ENCODE measurements around the gene KLK5. TPM values are rescaled to one million over a fixed set of nuclear protein-coding genes. Genes with fewer than 3 reads are reported as not detected.
A peak's percentile ranks its signal among the peaks of the same experiment; 100 is the strongest.

The KLK5 gene
- total and polyA plus RNA-seq, 2 donors (not counting 1 experiment from before 2014, with no cell fraction given): not detected

GRCh38 chr19:50921426-50922316, 31.2 kb downstream of the KLK5 start:
- H3K4me1 ChIP-seq (ENCODE audit: control insufficient read depth in 2 of 2, insufficient read depth in 2 of 2, low read length in 2 of 2): peaks cover 8 to 11% of the 10 kb centered on the region in 2 donors
- H3K9ac ChIP-seq (ENCODE audit: low read length): no peak overlapping the region
- 0% methylated on average over 6 of the region's 12 CpGs for WGBS (ENCODE audit: insufficient coverage)
- H3K36me3 ChIP-seq (replicated peaks in 1 of 2; ENCODE audit: control extremely low read depth in 1 of 2, control insufficient read depth in 1 of 2, extremely low read depth in 1 of 2, insufficient read depth in 2 of 2, low read length in 1 of 2): no peaks in the 10 kb centered on the region
- peak overlapping the region; percentile 37 for H3K27ac Mint-ChIP-seq
- DNase-seq (no peak), ATAC-seq (ENCODE audit: low read depth) (peak; percentile 35)
- ChIA-PET POLR2A (interaction anchor here (0.8 kb wide), 1 partner anchor 117 kb away, joined by 8 read pairs; no protein-coding TSS in a partner anchor), CTCF (interaction anchor here (0.5 to 2.7 kb wide), 46 partner anchors 9 to 786 kb away, joined by 3 to 29 read pairs (median 4); partner anchors contain the start of genes CLEC11A and KLK15)
- TF ChIP-seq EZH2 (IDR thresholded peaks at IDR 0.05; ENCODE audit: borderline replicate concordance, insufficient read depth, low read depth, low read length, poor library complexity, severe bottlenecking): no peak
- TF ChIP-seq CTCF (IDR thresholded peaks at IDR 0.05): no peak
- peak overlapping the region; percentile 44 for H2AFZ ChIP-seq (ENCODE audit: insufficient read depth, low read depth, low read length, poor library complexity, severe bottlenecking)
- intact Hi-C loops (cut with micrococcal nuclease): loop anchor here (1.0 to 2.0 kb wide), 6 partner anchors 25 to 669 kb away; no protein-coding TSS in a partner anchor
- peaks cover 0 to 11% (median 5%) of the 10 kb centered on the region in 4 experiments for H3K27me3 ChIP-seq (replicated peaks in 1 of 4; ENCODE audit: control extremely low read depth in 1 of 4, control insufficient read depth in 3 of 4, insufficient read depth in 4 of 4, low read length in 3 of 4)
- no peak overlapping the region for H3K4me2 ChIP-seq (replicated peaks; ENCODE audit: low read depth, low read length, poor library complexity, severe bottlenecking)
- no peaks in the 10 kb centered on the region for H3K79me2 ChIP-seq (ENCODE audit: control insufficient read depth, insufficient read depth, low read length)
- peaks cover 11% of the 10 kb centered on the region for H3K4me1 Mint-ChIP-seq
- H3K4me3 ChIP-seq (ENCODE audit: control extremely low read depth in 1 of 5, extremely low read depth in 1 of 5, insufficient read depth in 1 of 5, low read depth in 2 of 5, low read length in 4 of 5): no peak overlapping the region
- H3K27me3 Mint-ChIP-seq: peaks cover 45% of the 10 kb centered on the region
- peaks cover 0 to 3% (median 0%) of the 10 kb centered on the region in 3 donors for H3K9me3 ChIP-seq (ENCODE audit: control extremely low read depth in 1 of 3, control insufficient read depth in 2 of 3, insufficient read depth in 1 of 3, low read length in 2 of 3)
- H4K20me1 ChIP-seq (ENCODE audit: control insufficient read depth, insufficient read depth, low read length, poor library complexity, severe bottlenecking): no peaks in the 10 kb centered on the region
- no peaks in the 10 kb centered on the region for H3K9me3 Mint-ChIP-seq (ENCODE audit: insufficient read depth)
- H3K27ac ChIP-seq (ENCODE audit: low read length in 2 of 2): no peak overlapping the region
- peak overlapping the region; percentile 36 for H3K4me3 Mint-ChIP-seq

GRCh38 chr19:50916069-50916468, 36.8 kb downstream of the KLK5 start:
- Mint-ChIP-seq H3K4me1 (no peaks in the 10 kb centered on the region), H3K27me3 (peaks cover 22% of the 10 kb centered on the region), H3K4me3 (no peak overlapping the region), H3K27ac (no peak overlapping the region), H3K9me3 (ENCODE audit: insufficient read depth) (no peaks in the 10 kb centered on the region)
- no CpG with 5 or more reads among the region's 2 CpGs for WGBS (ENCODE audit: insufficient coverage)
- H2AFZ ChIP-seq (ENCODE audit: insufficient read depth, low read depth, low read length, poor library complexity, severe bottlenecking): no peak overlapping the region
- H3K27ac ChIP-seq (ENCODE audit: low read length in 2 of 2): no peak overlapping the region
- no peaks in the 10 kb centered on the region for H3K4me1 ChIP-seq (ENCODE audit: control insufficient read depth in 2 of 2, insufficient read depth in 2 of 2, low read length in 2 of 2)
- CTCF ChIA-PET: no interaction called here
- TF ChIP-seq EZH2 (IDR thresholded peaks at IDR 0.05; ENCODE audit: borderline replicate concordance, insufficient read depth, low read depth, low read length, poor library complexity, severe bottlenecking) (no peak), CTCF (IDR thresholded peaks at IDR 0.05) (no peak)
- H3K36me3 ChIP-seq (replicated peaks in 1 of 2; ENCODE audit: control extremely low read depth in 1 of 2, control insufficient read depth in 1 of 2, extremely low read depth in 1 of 2, insufficient read depth in 2 of 2, low read length in 1 of 2): no peaks in the 10 kb centered on the region
- DNase-seq: no peak
- ATAC-seq (ENCODE audit: low read depth): no peak
- H4K20me1 ChIP-seq (ENCODE audit: control insufficient read depth, insufficient read depth, low read length, poor library complexity, severe bottlenecking): no peaks in the 10 kb centered on the region
- POLR2A ChIA-PET: no interaction called here
- H3K79me2 ChIP-seq (ENCODE audit: control insufficient read depth, insufficient read depth, low read length): no peaks in the 10 kb centered on the region
- peaks cover 0 to 32% (median 10%) of the 10 kb centered on the region in 4 experiments for H3K27me3 ChIP-seq (replicated peaks in 1 of 4; ENCODE audit: control extremely low read depth in 1 of 4, control insufficient read depth in 3 of 4, insufficient read depth in 4 of 4, low read length in 3 of 4)
- H3K9me3 ChIP-seq (ENCODE audit: control extremely low read depth in 1 of 3, control insufficient read depth in 2 of 3, insufficient read depth in 1 of 3, low read length in 2 of 3): peaks cover 0 to 2% (median 0%) of the 10 kb centered on the region in 3 donors
- intact Hi-C loops (cut with micrococcal nuclease): no loop called here
- no peak overlapping the region for H3K4me3 ChIP-seq (ENCODE audit: control extremely low read depth in 1 of 5, extremely low read depth in 1 of 5, insufficient read depth in 1 of 5, low read depth in 2 of 5, low read length in 4 of 5)
- no peak overlapping the region for H3K4me2 ChIP-seq (replicated peaks; ENCODE audit: low read depth, low read length, poor library complexity, severe bottlenecking)
- no peak overlapping the region for H3K9ac ChIP-seq (ENCODE audit: low read length)
